NCI-H345 (cell line): ENCODE results near the gene IRX6.

Experiments used
- DNase-seq: peaks from one replicate; lab custom pipeline; 2025; lab: John Stamatoyannopoulos, UW

The IRX6 gene

DNA sequence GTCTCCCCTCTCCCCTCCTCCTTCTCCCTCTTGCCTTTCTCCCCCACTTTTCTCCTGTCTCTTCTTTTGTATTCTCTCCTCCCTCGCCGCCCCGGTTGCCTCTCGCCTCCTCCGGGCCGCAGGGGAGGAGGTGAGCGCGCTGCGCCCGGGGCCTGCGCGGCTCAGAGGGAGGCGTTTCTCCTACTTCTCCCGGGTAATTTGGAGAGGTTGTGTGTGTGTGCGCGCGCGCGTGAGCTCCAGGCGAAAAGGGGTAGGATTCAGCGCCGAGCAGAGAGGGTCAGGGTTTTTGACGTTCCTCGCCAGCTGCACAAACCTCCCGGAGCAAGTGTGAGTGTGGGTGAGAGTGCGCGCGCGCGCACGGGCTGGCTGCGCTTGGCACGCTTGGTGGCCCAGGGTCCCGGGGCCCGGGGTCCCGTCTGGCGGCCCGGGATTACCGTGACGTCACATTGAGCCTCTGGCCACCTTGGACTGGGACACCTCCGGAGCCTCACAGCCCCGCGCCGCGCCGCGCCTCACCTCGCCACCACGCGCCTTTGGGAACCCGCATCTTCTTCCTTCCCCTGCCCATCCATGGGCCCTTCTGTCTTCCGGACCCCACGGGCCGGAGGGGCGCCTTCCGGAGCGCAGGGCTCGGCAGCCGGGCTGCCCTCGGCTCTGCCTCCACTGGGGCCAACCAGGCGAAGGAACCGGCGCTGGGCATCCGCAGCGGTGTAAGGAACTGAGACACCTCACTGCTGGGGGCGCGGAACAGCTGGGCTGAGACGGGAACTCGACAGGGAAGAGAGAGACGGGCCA is 479 bp downstream of the IRX6 start:
- DNase-seq: no peak

DNA sequence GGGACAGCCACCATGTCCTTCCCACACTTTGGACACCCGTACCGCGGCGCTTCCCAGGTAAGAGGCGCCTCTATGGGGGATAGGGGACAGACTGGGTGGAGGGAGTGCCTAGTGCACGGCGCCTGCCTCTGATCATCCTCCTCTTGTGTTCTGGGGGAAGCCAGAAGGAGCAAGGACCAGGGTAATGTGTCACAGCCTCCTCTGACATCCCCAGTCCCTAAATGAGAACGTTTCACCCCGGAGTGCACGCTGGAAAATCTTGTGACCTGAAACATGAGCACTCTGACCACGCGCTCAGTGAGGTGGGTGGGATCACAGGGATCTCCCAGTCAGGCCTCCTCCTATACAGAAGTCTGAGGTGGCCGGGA is 1.1 kb downstream of the IRX6 start:
- no peak for DNase-seq

DNA sequence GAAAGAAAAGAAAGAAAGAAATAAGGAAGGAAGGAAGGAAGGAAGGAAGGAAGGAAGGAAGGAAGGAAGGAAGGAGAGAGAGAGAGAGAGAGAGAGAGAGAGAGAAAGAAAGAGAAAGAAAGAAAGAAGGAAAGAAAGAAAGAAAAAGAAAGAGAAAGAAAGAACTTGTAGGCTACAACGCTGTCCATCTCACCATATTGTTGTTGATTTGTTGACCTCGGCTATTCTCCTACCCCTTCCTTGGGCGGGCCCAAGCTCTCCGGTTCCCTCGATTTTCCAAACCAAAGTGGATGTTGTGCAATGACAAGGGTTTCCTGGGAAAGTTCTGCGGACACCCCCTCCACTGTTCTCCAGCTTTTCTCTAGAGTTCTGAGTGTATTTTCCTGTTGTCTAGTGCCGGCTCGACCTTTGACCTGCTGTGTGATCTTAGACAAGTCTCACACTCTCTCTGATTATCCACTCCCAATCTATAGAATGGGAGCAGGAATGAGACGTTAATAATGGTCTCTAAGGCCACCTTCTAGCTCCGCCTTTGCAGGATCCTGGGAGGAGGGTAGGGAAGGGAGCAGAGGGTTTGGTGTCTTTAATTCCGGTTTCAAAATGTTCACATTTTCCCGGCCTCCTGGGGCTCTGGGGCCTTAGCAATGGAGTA is 1.6 kb downstream of the IRX6 start:
- DNase-seq: no peak

DNA sequence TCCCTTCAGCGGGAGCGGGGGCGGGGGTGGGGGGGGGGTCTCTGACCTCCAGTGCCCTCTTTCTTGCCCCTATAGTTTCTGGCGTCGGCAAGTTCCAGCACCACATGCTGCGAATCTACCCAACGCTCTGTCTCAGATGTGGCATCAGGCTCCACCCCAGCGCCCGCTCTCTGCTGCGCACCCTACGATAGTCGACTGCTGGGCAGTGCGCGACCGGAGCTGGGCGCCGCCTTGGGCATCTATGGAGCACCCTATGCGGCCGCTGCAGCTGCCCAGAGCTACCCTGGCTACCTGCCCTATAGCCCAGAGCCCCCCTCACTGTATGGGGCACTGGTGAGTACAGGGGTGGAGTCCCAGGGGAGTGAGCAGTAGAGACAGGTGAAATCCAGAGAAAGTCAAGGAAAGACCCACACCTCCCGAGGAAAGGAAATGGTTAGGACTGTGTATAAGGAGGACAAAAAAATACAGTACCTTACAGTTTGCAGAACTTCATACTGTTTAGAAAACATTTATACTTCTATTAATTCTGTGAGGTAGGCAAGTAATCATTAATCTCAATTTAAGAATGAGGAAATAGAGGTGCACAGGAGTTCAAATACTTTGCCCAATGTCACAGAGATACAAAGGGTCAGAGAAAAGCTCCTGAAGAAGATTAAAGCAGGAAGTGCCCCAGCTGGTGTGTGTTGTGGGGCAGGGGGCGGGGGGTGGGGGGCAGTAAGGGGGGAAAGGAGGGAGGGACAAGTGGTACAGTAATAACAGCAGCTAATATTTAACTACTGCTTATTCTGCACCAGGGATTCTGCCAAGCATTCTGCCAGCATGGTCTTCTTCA is 2.5 kb downstream of the IRX6 start:
- no peak for DNase-seq

DNA sequence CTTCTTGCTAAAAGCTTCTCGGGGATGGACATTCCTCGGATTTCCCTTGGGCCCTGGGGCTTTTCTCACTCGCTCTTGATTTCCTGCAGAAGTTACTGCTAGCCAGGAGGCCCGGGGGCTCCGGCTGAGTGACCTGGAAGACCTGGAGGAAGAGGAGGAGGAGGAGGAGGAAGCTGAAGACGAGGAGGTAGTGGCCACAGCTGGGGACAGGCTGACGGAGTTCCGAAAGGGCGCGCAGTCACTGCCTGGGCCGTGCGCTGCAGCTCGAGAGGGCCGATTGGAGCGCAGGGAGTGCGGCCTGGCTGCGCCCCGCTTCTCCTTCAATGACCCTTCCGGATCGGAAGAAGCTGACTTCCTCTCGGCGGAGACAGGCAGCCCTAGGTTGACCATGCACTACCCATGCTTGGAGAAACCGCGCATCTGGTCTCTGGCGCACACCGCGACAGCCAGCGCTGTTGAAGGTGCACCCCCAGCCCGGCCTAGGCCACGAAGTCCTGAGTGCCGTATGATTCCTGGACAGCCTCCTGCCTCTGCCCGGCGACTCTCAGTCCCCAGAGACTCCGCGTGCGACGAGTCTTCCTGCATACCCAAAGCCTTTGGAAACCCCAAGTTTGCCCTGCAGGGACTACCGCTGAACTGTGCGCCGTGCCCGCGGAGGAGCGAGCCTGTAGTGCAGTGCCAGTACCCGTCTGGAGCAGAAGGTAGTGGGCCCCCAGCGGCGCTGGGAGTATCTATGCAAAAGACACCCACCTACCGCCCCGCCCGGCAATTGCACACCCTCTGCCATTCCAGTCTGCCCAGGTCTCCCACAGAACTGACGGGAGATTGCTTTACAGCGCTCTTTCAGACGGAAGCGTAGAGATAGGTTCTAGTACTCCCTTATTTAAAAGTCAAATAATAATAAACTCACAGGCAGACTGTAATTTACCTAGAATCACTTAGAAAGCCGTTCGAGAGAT is 4.9 kb downstream of the IRX6 start:
- no peak for DNase-seq

DNA sequence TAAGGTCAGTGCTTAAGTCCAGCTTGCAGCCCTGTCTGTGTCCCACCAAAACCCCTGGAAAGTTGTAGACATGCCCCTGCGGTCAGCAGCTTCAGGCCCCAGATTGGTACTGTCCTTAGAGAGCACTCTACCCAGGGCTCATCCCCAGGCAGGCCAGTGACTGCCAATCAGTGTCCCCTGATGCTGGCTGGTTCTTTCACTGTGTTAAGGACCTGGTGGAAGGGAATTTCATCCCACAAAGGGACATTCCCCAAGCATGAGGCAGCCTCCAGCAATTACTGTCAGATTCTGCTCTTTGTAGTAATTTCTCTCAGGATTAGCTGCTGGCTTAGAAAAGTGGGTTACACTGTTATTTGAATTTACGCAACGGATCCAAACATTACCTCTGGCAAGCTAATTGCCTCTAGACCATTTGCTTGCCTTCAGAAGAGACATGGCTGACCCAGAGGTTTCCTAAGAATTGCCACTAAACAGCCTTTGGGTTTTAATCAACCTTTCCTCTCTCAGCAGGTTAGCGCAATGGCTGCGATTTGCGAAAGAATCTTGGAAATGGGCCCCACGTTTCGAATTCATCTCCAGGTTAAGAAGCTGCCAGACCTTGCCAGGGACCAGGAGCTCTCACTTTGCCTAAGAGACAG is 5.9 kb downstream of the IRX6 start:
- DNase-seq: no peak

DNA sequence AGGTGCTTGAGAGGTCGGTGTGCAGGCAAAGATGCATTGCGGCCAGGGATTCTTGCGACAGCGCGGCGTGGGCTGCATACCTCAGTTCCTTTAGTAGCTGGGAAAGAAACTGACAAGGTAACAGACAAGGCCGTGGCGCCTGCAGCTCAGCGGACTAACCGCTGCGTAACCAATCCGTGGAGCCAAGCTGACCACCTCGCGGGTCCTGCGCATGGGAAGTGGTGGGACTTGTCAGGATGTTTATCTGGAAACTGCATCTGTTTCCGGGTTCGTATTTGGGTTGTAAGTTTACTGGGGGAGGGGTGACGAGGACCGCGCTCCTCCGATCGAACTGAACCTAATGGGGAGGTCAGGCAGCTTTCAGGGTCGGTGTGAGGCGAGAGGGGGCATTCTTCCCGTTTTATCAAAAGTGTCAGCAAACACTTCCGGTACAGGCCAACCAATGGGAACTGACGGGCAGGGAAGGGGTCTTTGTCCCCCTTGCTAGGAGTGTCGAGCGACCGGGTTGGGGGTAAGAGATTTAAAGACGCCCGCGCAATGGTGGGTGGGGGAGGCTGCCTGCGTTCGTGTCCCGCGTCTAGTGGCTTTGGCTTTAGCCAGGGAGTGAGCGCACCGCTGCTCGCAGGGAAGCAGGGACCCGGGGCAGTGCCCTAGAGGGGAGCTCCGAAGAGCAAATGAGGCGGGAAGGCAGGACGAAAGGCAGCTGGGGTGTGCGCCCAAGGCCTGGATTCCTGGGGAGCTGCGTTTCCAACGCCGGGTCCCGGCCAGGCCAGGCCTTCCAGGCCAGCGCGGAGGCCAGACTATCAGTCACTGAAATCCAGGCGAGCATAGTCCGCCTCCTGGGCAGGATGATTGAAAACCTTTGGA is 7.0 kb downstream of the IRX6 start:
- no peak for DNase-seq

DNA sequence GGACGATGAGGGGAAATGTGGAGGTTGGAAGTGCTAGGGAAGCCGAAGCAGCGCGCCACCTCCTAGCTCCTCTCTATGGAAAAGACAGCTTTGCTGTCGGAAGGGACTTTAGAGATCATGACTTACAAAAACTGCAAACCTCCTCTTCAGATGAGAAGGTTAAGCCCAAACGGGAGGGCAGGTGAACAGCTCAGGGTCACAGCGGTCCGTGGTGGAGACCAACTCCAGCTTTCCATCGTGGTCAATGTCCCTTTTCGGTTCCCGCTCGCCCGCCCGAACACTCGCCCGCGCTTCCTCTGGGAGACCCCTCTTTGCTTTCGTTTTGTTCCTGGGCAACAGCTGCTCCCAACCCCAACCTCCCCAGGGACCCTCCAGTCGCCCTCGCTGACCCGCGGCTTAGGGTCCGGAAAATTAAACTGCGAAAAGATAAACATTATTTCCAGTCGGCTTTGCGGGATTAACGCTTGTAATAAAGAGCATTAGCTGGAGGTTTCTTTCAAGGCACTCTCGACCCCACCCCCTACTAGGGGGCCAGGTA is 7.7 kb downstream of the IRX6 start:
- DNase-seq: no peak

DNA sequence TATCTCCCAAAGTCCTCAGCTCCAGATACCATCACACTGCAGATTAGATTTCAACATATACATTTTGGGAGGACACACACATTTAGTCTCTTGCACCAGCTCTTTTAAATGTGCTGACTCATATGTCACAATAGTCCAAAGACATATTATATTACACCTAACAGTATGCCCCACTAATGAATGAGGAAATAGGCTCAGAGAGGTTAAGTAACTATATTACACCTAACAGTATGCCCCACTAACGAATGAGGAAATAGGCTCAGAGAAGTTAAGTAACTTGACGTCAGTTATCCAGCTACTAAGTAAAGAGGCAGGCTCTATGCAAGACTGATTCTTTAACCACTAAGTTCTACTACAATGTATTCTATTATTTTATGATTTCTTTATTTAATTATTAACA is 9.7 kb downstream of the IRX6 start:
- DNase-seq: no peak

DNA sequence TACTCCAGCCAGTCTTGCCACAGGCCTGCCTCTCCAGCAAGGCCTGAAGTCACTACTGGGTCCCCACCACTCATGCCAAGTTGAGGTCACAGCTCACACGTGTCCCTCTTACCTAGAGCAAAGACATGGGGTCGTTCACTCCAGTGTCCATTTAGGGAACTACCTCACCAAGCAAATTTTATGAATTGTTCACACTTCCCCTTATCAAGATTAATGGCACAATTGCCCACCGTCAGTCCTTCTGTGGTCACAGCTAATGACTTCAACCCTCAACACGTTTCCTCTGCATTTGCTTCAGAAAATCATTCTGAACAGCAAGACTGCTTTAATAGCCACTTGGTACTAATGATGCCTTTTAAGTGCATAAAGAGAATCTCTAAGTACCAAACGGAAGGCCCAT is 14.6 kb downstream of the IRX6 start:
- DNase-seq: no peak

DNA sequence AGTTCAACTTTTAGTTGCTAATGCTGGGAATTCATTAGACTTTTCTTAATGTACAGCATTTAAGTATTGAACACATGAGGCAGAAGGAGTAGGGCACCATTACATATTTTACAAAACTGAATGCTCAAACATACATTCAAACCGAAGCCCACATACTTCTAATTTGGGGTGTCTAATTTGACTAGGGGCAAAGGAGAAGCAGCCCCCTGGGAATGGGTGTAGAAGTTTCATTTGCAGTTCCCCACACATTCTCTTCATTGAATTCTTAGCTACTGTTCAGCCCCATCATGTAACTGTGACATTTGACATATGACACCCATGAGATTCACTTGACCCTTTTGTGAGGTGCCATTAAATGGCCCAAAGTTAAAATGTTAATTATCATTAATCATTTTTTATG is 16.4 kb downstream of the IRX6 start:
- no peak for DNase-seq

DNA sequence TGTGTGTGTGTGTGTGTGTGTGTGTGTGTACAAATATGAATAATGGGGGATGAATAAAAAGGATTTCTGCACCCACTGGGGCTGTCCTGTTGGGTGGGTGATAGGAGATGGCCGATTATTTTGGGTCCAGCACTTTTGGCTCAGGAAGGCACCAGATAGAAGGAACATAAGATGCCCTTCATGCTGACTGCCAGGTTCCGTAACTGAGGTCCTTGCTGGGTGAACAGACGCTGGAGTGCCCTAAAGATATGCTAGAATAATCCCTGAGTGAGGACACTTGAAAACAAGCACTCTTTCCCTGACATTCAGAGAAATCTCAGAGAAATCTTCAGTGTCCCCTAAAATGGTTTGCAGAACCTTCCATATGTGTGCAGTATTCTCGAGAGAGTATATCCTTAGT is 17.7 kb downstream of the IRX6 start:
- DNase-seq: no peak

DNA sequence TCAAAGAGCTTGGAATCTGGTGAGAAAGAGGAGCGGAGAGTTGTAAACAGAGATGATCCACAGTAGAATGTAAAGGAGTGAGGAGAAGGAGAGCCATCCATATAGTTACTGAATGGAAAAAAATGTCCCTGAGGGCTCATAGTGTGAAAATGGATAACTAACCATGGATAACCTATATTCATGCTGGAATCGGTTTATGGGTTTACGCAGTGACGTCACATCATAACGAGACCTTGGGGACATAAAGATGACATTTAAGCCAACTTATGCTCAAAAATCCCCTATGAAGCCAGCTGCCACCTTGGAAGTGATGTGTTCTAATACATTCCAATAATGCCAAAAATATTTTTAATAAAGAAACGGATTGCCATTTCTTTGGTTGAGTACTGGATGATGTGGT is 22.5 kb downstream of the IRX6 start:
- DNase-seq: no peak

DNA sequence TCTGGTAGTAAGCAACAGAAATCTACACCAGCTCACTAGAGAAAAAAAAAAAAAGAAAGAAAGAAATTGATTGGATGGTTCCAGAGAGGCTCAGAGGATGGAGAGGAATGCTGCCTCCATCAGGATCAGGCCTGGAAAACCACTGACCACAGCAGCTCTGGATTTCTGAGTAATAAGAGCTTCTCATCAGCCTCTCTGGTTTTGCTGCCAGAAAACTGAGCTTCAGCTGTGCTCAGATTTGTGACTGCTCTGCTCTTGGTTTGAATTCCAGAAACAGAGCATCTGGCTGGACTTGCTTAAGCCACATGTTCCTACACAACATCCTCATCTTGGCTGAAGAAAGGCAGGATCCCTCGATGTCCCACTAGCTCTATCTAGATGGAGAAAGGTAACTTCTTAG is 25.9 kb downstream of the IRX6 start:
- no peak for DNase-seq

DNA sequence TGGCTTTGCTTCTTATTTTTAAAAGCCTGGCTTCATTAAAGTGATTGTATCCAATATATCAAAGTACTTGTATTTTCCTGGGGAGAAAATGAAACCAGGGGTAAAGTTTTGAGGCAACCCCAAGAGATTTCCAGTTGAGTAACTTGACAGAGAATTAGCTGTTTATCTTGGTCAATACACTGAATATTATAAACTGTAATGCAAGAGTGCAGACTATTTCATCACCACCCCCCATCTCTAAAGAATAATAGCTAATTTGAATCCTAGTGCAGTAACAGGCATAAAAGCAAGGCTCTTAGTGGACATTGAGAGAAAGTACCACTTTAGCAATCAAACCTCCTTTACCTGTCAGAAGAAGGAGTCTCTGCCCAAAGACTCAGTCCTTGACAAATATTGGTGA is 27.0 kb downstream of the IRX6 start:
- no peak for DNase-seq

DNA sequence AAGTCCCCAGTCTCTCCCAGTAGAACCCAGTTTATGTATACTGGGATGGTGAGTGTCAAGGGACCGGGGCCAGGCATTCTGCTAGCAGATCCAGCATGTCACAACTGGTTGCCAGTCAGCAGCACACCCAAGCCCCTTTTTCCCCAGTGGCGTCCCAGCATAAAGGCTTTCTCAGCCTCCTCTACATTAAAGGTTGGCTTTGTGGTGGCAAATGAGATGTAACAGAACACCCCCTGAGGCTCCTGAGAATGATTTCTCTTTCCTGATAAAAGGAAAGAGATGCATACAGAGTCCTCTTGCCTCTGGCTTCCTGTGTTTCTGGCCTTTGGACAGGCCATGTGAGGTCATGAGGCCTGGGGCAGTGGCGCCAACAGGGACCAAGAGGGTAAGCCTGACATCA is 27.9 kb downstream of the IRX6 start:
- DNase-seq: no peak

DNA sequence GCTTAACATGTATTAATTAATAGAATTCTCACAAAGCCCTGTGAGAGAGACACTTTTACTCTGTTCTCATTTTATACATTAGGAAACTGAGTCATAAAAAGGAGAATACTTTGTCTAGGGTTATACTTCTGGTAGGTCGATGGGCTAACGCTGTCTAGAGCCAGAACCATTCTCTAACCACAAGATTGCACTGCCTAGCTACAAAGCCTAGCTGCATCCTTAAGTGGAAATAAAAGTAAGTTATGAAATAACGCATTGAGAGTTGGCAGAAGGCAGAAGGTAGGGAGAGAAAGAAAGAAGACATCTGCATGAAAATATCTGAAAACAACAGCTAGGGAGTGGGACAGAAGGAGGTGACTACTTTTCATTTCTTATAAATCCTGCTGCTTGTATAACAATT is 33.2 kb downstream of the IRX6 start:
- DNase-seq: no peak

DNA sequence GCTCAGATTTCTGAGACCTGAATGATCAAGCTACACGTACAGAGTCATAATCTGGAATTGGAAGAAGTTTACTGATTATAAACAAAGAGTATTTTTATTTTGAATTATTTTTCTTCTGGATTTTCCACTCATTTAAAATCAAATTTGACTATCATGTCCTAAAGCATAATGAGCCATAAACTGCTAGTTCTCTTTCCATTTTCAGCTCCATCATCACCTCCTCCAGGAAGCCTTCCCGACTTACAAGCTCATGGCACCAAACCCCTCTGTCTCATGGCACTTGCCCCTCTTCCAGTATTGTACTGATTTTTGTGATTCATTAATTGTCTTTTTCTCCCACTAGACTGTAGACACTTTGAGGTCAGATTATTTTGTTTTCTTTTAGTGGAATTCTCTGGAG is 35.9 kb downstream of the IRX6 start:
- DNase-seq: no peak

DNA sequence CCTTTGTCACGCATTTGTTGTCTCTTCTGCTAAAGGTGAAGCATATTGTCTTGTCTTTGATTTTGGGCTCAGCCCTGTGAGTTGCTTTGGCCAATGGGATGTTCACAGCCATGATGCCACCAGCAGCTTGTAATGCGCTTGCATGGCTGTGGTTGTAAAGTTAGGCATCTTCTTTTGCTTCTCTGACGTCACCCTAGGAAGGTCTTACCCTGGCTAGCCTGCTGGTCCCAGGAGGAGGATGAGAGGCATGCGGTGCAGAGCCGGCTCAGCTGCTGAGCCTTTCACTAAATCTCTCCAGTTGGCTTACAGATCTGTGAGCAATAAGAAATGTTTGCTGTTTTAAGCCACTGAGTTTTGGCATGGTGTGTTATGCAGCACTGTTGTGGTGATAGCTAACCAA is 40.8 kb downstream of the IRX6 start:
- DNase-seq: no peak

DNA sequence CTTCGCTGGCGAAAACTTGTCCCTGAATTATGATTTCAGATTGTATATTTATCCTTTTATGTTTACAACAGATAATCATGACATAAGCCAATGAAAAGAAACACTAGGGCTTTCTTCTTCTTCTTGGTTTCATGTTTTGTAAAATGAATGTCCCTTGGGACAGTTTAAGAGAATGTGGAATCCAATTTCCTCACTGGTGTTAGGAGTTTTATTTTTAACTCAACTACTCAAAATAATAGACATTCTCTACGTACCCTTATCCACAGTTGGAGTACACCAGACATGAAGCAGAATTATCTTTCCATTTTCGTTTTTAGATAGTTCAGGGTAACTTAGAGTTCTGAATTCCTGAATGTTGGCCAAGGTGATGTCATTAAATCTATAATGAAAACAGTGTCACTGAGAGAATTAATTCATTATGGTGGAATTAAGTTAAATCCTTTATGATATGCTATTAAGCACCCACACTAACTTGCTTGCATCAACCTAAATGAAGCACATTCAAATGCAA is 43.4 kb downstream of the IRX6 start:
- no peak for DNase-seq
